ENCODE results near the gene MTA3.

The MTA3 gene

GRCh38 chr2:42607101-42607637, 38.7 kb downstream of the MTA3 start:
- TF ChIP-seq EZH2phosphoT487 (IDR thresholded peaks at IDR 0.05; ENCODE audit: low read depth) (no peak), CTCF (IDR thresholded peaks at IDR 0.05; ENCODE audit: low read depth, low read length) (no peak)
- H3K27me3 ChIP-seq (ENCODE audit: low read depth, low read length): no peaks in the 10 kb centered on the region
- H4K20me1 ChIP-seq (ENCODE audit: insufficient read depth, low read length): peaks cover 9% of the 10 kb centered on the region
- no peak overlapping the region for H3K9ac ChIP-seq (ENCODE audit: low read length)
- H3K4me3 ChIP-seq (ENCODE audit: low read length): no peak overlapping the region
- peaks cover 20% of the 10 kb centered on the region for H3K36me3 ChIP-seq (replicated peaks; ENCODE audit: low read depth, low read length)
- H3K79me2 ChIP-seq (ENCODE audit: low read length): no peaks in the 10 kb centered on the region
- H3K27ac ChIP-seq (ENCODE audit: low read length): no peak overlapping the region
- H3K4me1 ChIP-seq (ENCODE audit: low read length): peaks cover 5% of the 10 kb centered on the region
- H2AFZ ChIP-seq (ENCODE audit: low read depth, low read length): no peak overlapping the region
- H3K4me2 ChIP-seq (ENCODE audit: low read length): no peak overlapping the region
- H3K9me3 ChIP-seq (ENCODE audit: insufficient read depth, low read length): no peaks in the 10 kb centered on the region

- Histone ChIP-seq H3K36me3 (replicated peaks; ENCODE audit: low read depth, low read length) (peaks cover 18% of the 10 kb centered on the region), H4K20me1 (ENCODE audit: insufficient read depth, low read length) (peaks cover 8% of the 10 kb centered on the region; the same call in 1 of the 2 replicates), H3K27me3 (ENCODE audit: low read depth, low read length) (no peaks in the 10 kb centered on the region), H3K27ac (ENCODE audit: low read length) (no peak overlapping the region), H3K4me2 (ENCODE audit: low read length) (no peak overlapping the region), H3K4me1 (ENCODE audit: low read length) (peaks cover 12% of the 10 kb centered on the region), H3K79me2 (ENCODE audit: low read length) (no peaks in the 10 kb centered on the region), H3K4me3 (ENCODE audit: low read length) (no peak overlapping the region), H3K9ac (ENCODE audit: low read length) (no peak overlapping the region), H2AFZ (ENCODE audit: low read depth, low read length) (no peak overlapping the region), H3K9me3 (ENCODE audit: insufficient read depth, low read length) (no peaks in the 10 kb centered on the region)
- no peak for TF ChIP-seq CTCF (IDR thresholded peaks at IDR 0.05; ENCODE audit: low read depth, low read length)
Measured at GRCh38 chr2:42613281-42614064, 45.0 kb downstream of the MTA3 start.

DNA sequence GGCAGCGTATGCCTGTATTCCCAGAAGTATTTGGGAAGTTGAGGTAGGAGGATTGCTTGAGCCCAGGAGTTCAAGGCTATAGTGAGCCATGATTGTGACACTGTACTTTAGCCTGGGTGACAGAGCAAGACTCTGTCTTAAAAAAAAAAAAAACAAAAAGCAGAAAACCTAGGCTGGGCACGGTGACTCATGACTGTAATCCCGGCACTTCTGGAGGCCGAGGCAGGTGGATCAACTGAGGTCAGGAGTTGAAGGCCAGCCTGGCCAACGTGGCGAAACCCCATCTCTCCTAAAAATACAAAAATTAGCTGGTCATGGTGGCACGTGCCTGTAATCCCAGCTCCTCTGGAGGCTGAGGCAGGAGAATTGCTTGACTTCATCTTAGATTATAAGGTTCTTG, 46.4 kb downstream of the MTA3 start:
- peaks cover 8% of the 10 kb centered on the region; the same call in 1 of the 2 replicates for H4K20me1 ChIP-seq (ENCODE audit: insufficient read depth, low read length)
- H3K27me3 ChIP-seq (ENCODE audit: low read depth, low read length): no peaks in the 10 kb centered on the region
- H3K9ac ChIP-seq (ENCODE audit: low read length): no peak overlapping the region
- no peaks in the 10 kb centered on the region for H3K9me3 ChIP-seq (ENCODE audit: insufficient read depth, low read length)
- no peak overlapping the region for H3K4me2 ChIP-seq (ENCODE audit: low read length)
- H3K4me3 ChIP-seq (ENCODE audit: low read length): no peak overlapping the region
- no peak overlapping the region for H3K27ac ChIP-seq (ENCODE audit: low read length)
- no peak for TF ChIP-seq EZH2phosphoT487 (IDR thresholded peaks at IDR 0.05; ENCODE audit: low read depth)
- TF ChIP-seq CTCF (IDR thresholded peaks at IDR 0.05; ENCODE audit: low read depth, low read length): no peak
- H3K36me3 ChIP-seq (replicated peaks; ENCODE audit: low read depth, low read length): peaks cover 13% of the 10 kb centered on the region
- no peak overlapping the region for H2AFZ ChIP-seq (ENCODE audit: low read depth, low read length)
- peaks cover 12% of the 10 kb centered on the region for H3K4me1 ChIP-seq (ENCODE audit: low read length)
- no peaks in the 10 kb centered on the region for H3K79me2 ChIP-seq (ENCODE audit: low read length)

- Histone ChIP-seq H3K9me3 (ENCODE audit: insufficient read depth, low read length) (no peaks in the 10 kb centered on the region), H3K4me2 (ENCODE audit: low read length) (no peak overlapping the region), H2AFZ (ENCODE audit: low read depth, low read length) (no peak overlapping the region), H3K27me3 (ENCODE audit: low read depth, low read length) (no peaks in the 10 kb centered on the region), H3K27ac (ENCODE audit: low read length) (no peak overlapping the region), H3K4me3 (ENCODE audit: low read length) (no peak overlapping the region), H3K36me3 (replicated peaks; ENCODE audit: low read depth, low read length) (peaks cover 16% of the 10 kb centered on the region), H3K4me1 (ENCODE audit: low read length) (peaks cover 8% of the 10 kb centered on the region), H3K79me2 (ENCODE audit: low read length) (no peaks in the 10 kb centered on the region), H3K9ac (ENCODE audit: low read length) (no peak overlapping the region), H4K20me1 (ENCODE audit: insufficient read depth, low read length) (peaks cover 8% of the 10 kb centered on the region; the same call in 1 of the 2 replicates)
- TF ChIP-seq CTCF (IDR thresholded peaks at IDR 0.05; ENCODE audit: low read depth, low read length) (no peak), EZH2phosphoT487 (IDR thresholded peaks at IDR 0.05; ENCODE audit: low read depth) (no peak)
Measured at GRCh38 chr2:42618116-42618515, 49.7 kb downstream of the MTA3 start.
